Spleen (tissue), 11 donors: ENCODE results near the gene RBMS1. TPM values are rescaled to one million over a fixed set of nuclear protein-coding genes. Genes with fewer than 3 reads are reported as not detected.
"Not testable (repeated sequence)": the region's sequence is repeated elsewhere in the genome, so short reads cannot be mapped to it uniquely, and the experiment has no call there.

ENCODE experiments used
- DNase-seq: peaks from one replicate; pipeline ENCODE4 v3.0.0-alpha.2; 2020
- H3K27ac ChIP-seq, 8 donors: fragments of 200-600 bp; sonication (generic) in 7 of 8; 1 replicate in 4 of 8; 2 replicates in 4 of 8; pipeline versions ENCODE4 v1.5.0 to v1.8.0; 2016 to 2021; ENCODE audit warnings: inconsistent platforms in 4 of 8, mild to moderate bottlenecking in 4 of 8, moderate library complexity in 1 of 8
- H3K27me3 ChIP-seq, 7 donors: fragments of 200-600 bp; sonication (generic) in 6 of 7; replicated peaks in 1 of 7; 1 replicate in 4 of 7; 2 replicates in 3 of 7; pipeline versions ENCODE4 v1.5.0 to v1.8.0; 2016 to 2021; ENCODE audit warnings: inconsistent platforms in 3 of 7, mild to moderate bottlenecking in 1 of 7
- H3K36me3 ChIP-seq, 6 donors: fragments of 200-600 bp; sonication (generic) in 5 of 6; 1 replicate in 4 of 6; 2 replicates in 2 of 6; pipeline versions ENCODE4 v1.5.0 to v1.8.0; 2016 to 2021; ENCODE audit warnings: inconsistent platforms in 2 of 6
- H3K4me1 ChIP-seq, 6 donors: fragments of 200-600 bp; sonication (generic) in 5 of 6; 1 replicate in 3 of 6; 2 replicates in 3 of 6; pipeline versions ENCODE4 v1.5.0 to v1.8.0; 2016 to 2021; ENCODE audit warnings: inconsistent platforms in 3 of 6
- H3K4me3 ChIP-seq, 8 donors: fragments of 200-600 bp; sonication (generic) in 7 of 8; 1 replicate in 4 of 8; 2 replicates in 4 of 8; pipeline versions ENCODE4 v1.5.0 to v1.8.0; 2016 to 2021; ENCODE audit warnings: inconsistent platforms in 4 of 8, mild to moderate bottlenecking in 4 of 8, moderate library complexity in 2 of 8
- H3K9me3 ChIP-seq, 8 donors: fragments of 200-600 bp; sonication (generic) in 7 of 8; 1 replicate in 4 of 8; 2 replicates in 4 of 8; pipeline versions ENCODE4 v1.5.0 to v1.8.0; 2016 to 2021; ENCODE audit warnings: inconsistent platforms in 4 of 8
- CTCF ChIP-seq, 11 experiments: fragments of 200-600 bp in 7 of 11; fragments of 450-650 bp in 4 of 11; sonication (generic) in 4 of 11; IDR thresholded peaks in 8 of 11; conservative IDR thresholded peaks in 3 of 11; 1 replicate in 7 of 11; 2 replicates in 4 of 11; pipeline versions ENCODE4 v1.4.0 to v1.8.0; 2016 to 2021; ENCODE audit warnings: antibody characterized with exemption in 11 of 11, inconsistent platforms in 4 of 11, mild to moderate bottlenecking in 1 of 11
- POLR2A ChIP-seq, 3 donors: fragments of 450-650 bp; IDR thresholded peaks; one replicate each; pipeline ENCODE4 v1.5.1; 2017; ENCODE audit warnings: antibody characterized with exemption in 3 of 3, mild to moderate bottlenecking in 1 of 3
- POLR2AphosphoS5 ChIP-seq, 3 donors: sonication (generic); formaldehyde crosslinking; IDR thresholded peaks; one replicate each; pipeline ENCODE4 v1.5.1; 2017; ENCODE audit warnings: antibody characterized with exemption in 3 of 3
- whole genome bisulfite sequencing, 5 donors: extraction: QIAGEN DNeasy Blood & Tissue Kit in 3 of 5; methylation state at CpG; one replicate each; pipeline versions ENCODE4 v1.1.5 to v1.1.7; 2013 to 2018; 5-methylcytosine and 5-hydroxymethylcytosine counted together
- intact Hi-C: fragments of 100-400 bp; cut with DNase I; formaldehyde crosslinking; loops from one replicate; pipeline ENCODE4 v1.15.0; 2023; ENCODE audit warnings: low total_unique reads
- polyA plus RNA-seq, 3 donors: library from polyadenylated mRNA; stranded (reverse); fragments of 200-250 nt; gene quantifications; one replicate each; pipeline ENCODE4 v1.2.1, GENCODE V29; 2013
- total RNA-seq, 7 donors: library from RNA; depleted of rRNA in 3 of 7; stranded (reverse); fragments of >200 nt in 3 of 7; fragmentation: NEBNext Ultra II Directional in 4 of 7; extraction: Animal tissue kit (Norgen Biotek cat#: 25700) in 4 of 7; gene quantifications; one replicate each; pipeline versions ENCODE4 v1.1.0 to v1.2.1, GENCODE V29; 2016 to 2021
- donor health status: healthy with polysubstance abuse.
- donor health status: DM: no; HTN: no; CAD: no; lungs with moderate emphysema.
- donor health status: DM: no; HTN: no; CAD: no.
- donor health status: Bipolar disorder and iron deficiency.
- donor health status: healthy.
- donor health status: DM: no; HTN: no; CAD: no.
- donor health status: DM: yes; HTN: yes; CAD: no.

Gene RBMS1
- total and polyA plus RNA-seq, 10 donors, result 18.8 to 151 (median 118) TPM

- Histone ChIP-seq H3K4me1 (peaks cover 3 to 73% (median 26%) of the 10 kb centered on the region in 6 donors), H3K9me3 (no peaks in the 10 kb centered on the region), H3K4me3 (peak overlapping the region in 6 of 8 donors; percentile 18 to 85 (median 71)), H3K36me3 (no peaks in the 10 kb centered on the region), H3K27ac (peak overlapping the region in 5 of 8 donors; percentile 18 to 95 (median 93)), H3K27me3 (peaks cover 0 to 42% (median 5%) of the 10 kb centered on the region in 7 donors)
- WGBS, 5 donors, result 61 to 79% (median 70%) methylated on average over 8 of the region's 8 CpGs
- TF ChIP-seq CTCF (IDR thresholded peaks at IDR 0.05 in 8 of 11, conservative IDR thresholded peaks at IDR 0.05 in 3 of 11) (no peak), POLR2A (IDR thresholded peaks at IDR 0.05) (no peak), POLR2AphosphoS5 (IDR thresholded peaks at IDR 0.05) (no peak)
- intact Hi-C loops, result no loop called here
- DNase-seq, result no peak
Observed at GRCh38 chr2:160490733-160491685, 2.6 kb downstream of the RBMS1 start.

GRCh38 chr2:160489111-160489510 lies 4.5 kb downstream of the RBMS1 start:
- Histone ChIP-seq H3K27ac (no peak overlapping the region), H3K27me3 (peaks cover 0 to 30% (median 5%) of the 10 kb centered on the region in 7 donors), H3K36me3 (no peaks in the 10 kb centered on the region), H3K4me3 (no peak overlapping the region), H3K9me3 (no peaks in the 10 kb centered on the region), H3K4me1 (peaks cover 3 to 70% (median 25%) of the 10 kb centered on the region in 6 donors)
- intact Hi-C loops, result no loop called here
- DNase-seq, result no peak
- TF ChIP-seq POLR2A (IDR thresholded peaks at IDR 0.05) (no peak), CTCF (IDR thresholded peaks at IDR 0.05 in 8 of 11, conservative IDR thresholded peaks at IDR 0.05 in 3 of 11) (no peak), POLR2AphosphoS5 (IDR thresholded peaks at IDR 0.05) (no peak)
- WGBS, 5 donors, result 34 to 92% (median 73%) methylated on average over 1 of the region's 1 CpG

DNA sequence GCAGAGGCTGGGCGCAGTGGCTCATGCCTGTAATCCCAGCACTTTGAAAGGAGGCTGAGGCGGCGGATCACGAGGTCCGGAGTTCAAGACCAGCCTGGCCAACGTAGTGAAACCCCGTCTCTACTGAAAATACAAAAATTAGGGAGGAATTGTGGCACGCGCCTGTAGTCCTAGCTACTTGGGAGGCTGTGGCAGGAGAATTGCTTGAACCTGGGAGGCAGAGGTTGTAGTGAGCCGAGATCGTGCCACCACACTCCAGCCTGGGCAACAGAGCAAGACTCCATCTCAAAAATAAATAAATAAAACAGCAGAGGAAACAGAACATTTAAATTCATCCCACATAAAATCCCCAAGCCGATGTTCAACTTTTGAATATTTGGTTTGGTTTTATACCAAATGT lies 5.3 kb downstream of the RBMS1 start:
- H3K9me3 ChIP-seq, H3K36me3 ChIP-seq, intact Hi-C loops, DNase-seq, H3K4me3 ChIP-seq: not testable (repeated sequence)
- peaks cover 0 to 22% (median 5%) of the 10 kb centered on the region in 7 donors for H3K27me3 ChIP-seq
- H3K27ac ChIP-seq, result peak overlapping the region in 1 of 8 donors; percentile 22
- H3K4me1 ChIP-seq, result peaks cover 3 to 69% (median 28%) of the 10 kb centered on the region in 6 donors
- 78 to 93% (median 85%) methylated on average over 12 of the region's 12 CpGs for WGBS, 5 donors

GRCh38 chr2:160486341-160486740 lies 7.3 kb downstream of the RBMS1 start:
- Histone ChIP-seq H3K9me3 (no peaks in the 10 kb centered on the region), H3K4me1 (peaks cover 2 to 70% (median 30%) of the 10 kb centered on the region in 6 donors), H3K36me3 (no peaks in the 10 kb centered on the region), H3K27me3 (peaks cover 0 to 3% (median 0%) of the 10 kb centered on the region in 7 donors), H3K4me3 (no peak overlapping the region), H3K27ac (peak overlapping the region in 1 of 8 donors; percentile 12)
- intact Hi-C loops, result no loop called here
- no peak for DNase-seq
- WGBS, 5 donors, result 92 to 100% (median 94%) methylated on average over 1 of the region's 1 CpG
- TF ChIP-seq POLR2AphosphoS5 (IDR thresholded peaks at IDR 0.05), result no peak
- no peak for TF ChIP-seq CTCF (IDR thresholded peaks at IDR 0.05 in 8 of 11, conservative IDR thresholded peaks at IDR 0.05 in 3 of 11)
- no peak for TF ChIP-seq POLR2A (IDR thresholded peaks at IDR 0.05)
